Hepatocyte (in vitro differentiated cells): ENCODE measurements around the gene RHCG. TPM values are rescaled to one million over a fixed set of nuclear protein-coding genes. Genes with fewer than 3 reads are reported as not detected.

Experiments used
- DNase-seq: peaks from one replicate; pipeline ENCODE4 v3.0.0-alpha.2; 2016; ENCODE audit warnings: low spot score
- H2AFZ ChIP-seq: fragments of 200-600 bp; sonication (generic); 2 replicates; pipeline ENCODE4 v1.6.0; 2016; ENCODE audit warnings: antibody characterized with exemption, mild to moderate bottlenecking
- H3K27ac ChIP-seq: fragments of 200-600 bp; sonication (generic); 2 replicates; pipeline ENCODE4 v1.5.1; 2016; ENCODE audit warnings: mild to moderate bottlenecking
- H3K27me3 ChIP-seq: fragments of 200-600 bp; sonication (generic); 2 replicates; pipeline ENCODE4 v1.6.1; 2016
- H3K36me3 ChIP-seq: fragments of 200-600 bp; sonication (generic); replicated peaks from 2 replicates; pipeline ENCODE4 v1.5.1; 2016; ENCODE audit warnings: low read depth; ENCODE audit not compliant: insufficient read depth
- H3K4me1 ChIP-seq: fragments of 200-600 bp; sonication (generic); 2 replicates; pipeline ENCODE4 v1.5.1; 2016; ENCODE audit warnings: mild to moderate bottlenecking, moderate library complexity; ENCODE audit not compliant: insufficient read depth
- H3K4me2 ChIP-seq: fragments of 200-600 bp; sonication (generic); 2 replicates; pipeline ENCODE4 v1.6.0; 2016
- H3K4me3 ChIP-seq: fragments of 200-600 bp; sonication (generic); 2 replicates; pipeline ENCODE4 v1.5.1; 2016; ENCODE audit warnings: mild to moderate bottlenecking
- H3K79me2 ChIP-seq: fragments of 200-600 bp; sonication (generic); 2 replicates; pipeline ENCODE4 v1.6.0; 2017; ENCODE audit warnings: mild to moderate bottlenecking
- H3K9me2 ChIP-seq: fragments of 200-600 bp; sonication (generic); replicated peaks from 2 replicates; pipeline ENCODE4 v1.6.0; 2017; ENCODE audit warnings: mild to moderate bottlenecking; ENCODE audit not compliant: insufficient read depth
- H3K9me3 ChIP-seq: fragments of 200-600 bp; sonication (generic); 2 replicates; pipeline ENCODE4 v1.5.1; 2016; ENCODE audit warnings: low read depth, mild to moderate bottlenecking
- H4K20me1 ChIP-seq: fragments of 200-600 bp; sonication (generic); 2 replicates; pipeline ENCODE4 v1.6.0; 2016; ENCODE audit warnings: mild to moderate bottlenecking; ENCODE audit not compliant: insufficient read depth, poor library complexity, severe bottlenecking
- EZH2 ChIP-seq: fragments of 200-600 bp; sonication (generic); IDR thresholded peaks from 2 replicates; pipeline ENCODE4 v1.6.1; 2016; ENCODE audit warnings: antibody characterized with exemption, mild to moderate bottlenecking, borderline replicate concordance
- EZH2phosphoT487 ChIP-seq: fragments of 200-600 bp; sonication (generic); IDR thresholded peaks from one replicate; pipeline ENCODE4 v1.6.1; 2018; ENCODE audit warnings: antibody characterized with exemption, mild to moderate bottlenecking, low read depth, moderate library complexity; ENCODE audit not compliant: unreplicated experiment, severe bottlenecking
- WGBS: methylation state at CpG from one replicate; pipeline ENCODE4 v1.1.6; 2016; ENCODE audit warnings: low lambda C conversion rate; ENCODE audit errors: missing lambda C conversion rate; 5-methylcytosine and 5-hydroxymethylcytosine counted together
- polyA plus RNA-seq: library from polyadenylated mRNA; unstranded; fragments of >200 nt; fragmentation: Nextera tagmentation; extraction: Ambion mirVana; gene quantifications from 2 replicates; pipeline ENCODE4 v1.2.1, GENCODE V29; 2016
- total RNA-seq: library from RNA; depleted of rRNA; stranded (reverse); fragments of >200 nt; gene quantifications from 2 replicates; pipeline ENCODE4 v1.2.3, GENCODE V29; 2014
- TF ChIP-seq, protein P1 (sequence below): fragments of 200-600 bp; sonication (generic); IDR thresholded peaks from 2 replicates; pipeline ENCODE4 v1.5.1; 2016; ENCODE audit warnings: antibody characterized with exemption, mild to moderate bottlenecking; ENCODE audit not compliant: poor library complexity

The RHCG gene
- total and polyA plus RNA-seq, 2 experiments from 2014 or later: 1.1 to 1.7 TPM

DNA sequence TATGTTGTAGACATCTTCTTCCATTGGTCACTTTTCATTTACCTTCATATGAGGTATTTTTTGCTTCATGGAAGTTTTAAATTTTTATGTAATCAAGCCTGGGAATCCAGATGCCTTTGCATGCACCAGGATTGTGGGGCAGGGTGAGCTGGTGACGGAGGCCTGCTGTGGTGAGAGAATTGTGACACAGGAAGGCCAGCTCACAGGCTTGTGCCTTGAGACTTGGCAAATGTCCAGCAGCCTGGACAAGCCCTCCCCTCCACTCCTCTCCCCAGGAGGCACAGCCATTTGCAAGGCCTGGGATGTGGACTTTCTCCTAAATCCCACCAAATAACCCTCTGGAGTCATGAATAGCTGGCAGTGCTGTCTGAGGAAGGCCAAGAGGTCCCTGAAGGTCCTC is 67.4 kb downstream of the RHCG start:
- WGBS: 57% methylated on average over 1 of the region's 1 CpG

DNA sequence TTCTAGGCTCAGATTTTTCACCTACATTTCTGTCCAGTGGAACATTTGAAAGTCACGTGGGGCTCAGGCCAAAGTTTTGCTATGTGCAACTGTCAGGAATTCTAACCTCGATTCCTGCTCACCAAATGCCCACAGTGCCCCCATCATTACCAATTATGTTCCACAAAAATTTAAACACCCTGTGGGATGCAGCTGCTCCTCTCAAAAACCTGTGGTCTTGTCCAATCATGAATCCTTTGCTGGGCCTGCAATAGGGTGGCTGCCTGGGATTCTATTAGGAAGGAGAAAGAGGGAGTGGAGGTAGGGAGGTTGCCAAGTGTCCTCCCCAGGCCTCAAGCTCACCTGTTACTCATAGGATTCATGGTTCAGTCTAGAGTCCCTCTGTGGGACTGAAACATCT is 68.1 kb downstream of the RHCG start:
- WGBS: 71% methylated on average over 2 of the region's 2 CpGs
- no peak overlapping the region for H3K4me3 ChIP-seq

More for the DNA sequence above, 67.4 kb downstream of the RHCG start:
- Histone ChIP-seq H3K4me1 (no peaks in the 10 kb centered on the region), H3K9me3 (no peaks in the 10 kb centered on the region), H3K79me2 (no peaks in the 10 kb centered on the region), H3K27ac (no peak overlapping the region), H3K36me3 (no peaks in the 10 kb centered on the region), H3K9me2 (no peaks in the 10 kb centered on the region), H3K4me2 (no peak overlapping the region), H3K27me3 (peaks cover 48% of the 10 kb centered on the region), H4K20me1 (no peaks in the 10 kb centered on the region), H3K4me3 (no peak overlapping the region), H2AFZ (no peak overlapping the region)
- no peak for DNase-seq
- TF ChIP-seq EZH2phosphoT487 (no peak), EZH2 (no peak)
- TF ChIP-seq, protein P1, sequence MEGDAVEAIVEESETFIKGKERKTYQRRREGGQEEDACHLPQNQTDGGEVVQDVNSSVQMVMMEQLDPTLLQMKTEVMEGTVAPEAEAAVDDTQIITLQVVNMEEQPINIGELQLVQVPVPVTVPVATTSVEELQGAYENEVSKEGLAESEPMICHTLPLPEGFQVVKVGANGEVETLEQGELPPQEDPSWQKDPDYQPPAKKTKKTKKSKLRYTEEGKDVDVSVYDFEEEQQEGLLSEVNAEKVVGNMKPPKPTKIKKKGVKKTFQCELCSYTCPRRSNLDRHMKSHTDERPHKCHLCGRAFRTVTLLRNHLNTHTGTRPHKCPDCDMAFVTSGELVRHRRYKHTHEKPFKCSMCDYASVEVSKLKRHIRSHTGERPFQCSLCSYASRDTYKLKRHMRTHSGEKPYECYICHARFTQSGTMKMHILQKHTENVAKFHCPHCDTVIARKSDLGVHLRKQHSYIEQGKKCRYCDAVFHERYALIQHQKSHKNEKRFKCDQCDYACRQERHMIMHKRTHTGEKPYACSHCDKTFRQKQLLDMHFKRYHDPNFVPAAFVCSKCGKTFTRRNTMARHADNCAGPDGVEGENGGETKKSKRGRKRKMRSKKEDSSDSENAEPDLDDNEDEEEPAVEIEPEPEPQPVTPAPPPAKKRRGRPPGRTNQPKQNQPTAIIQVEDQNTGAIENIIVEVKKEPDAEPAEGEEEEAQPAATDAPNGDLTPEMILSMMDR: no peak

DNA sequence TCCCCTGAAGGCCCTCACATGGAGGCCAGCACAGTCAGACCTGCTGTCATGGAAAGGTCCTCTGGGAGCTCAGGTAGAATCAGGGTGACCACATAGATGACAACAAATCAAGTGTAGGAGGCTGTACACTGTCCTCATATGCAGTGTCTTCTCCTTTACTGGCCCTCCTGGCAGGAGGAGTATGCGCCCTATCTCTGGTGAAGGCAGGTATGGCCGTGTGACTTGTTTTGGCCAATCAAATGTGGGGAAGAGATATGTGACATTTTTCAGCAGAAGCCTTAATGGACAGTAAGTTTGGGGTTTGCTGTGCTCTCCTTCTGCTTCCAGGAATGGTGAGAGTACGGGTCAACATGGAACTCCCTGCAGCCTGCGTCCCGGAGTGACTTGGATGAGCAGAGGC is 69.9 kb downstream of the RHCG start:
- no peaks in the 10 kb centered on the region for H4K20me1 ChIP-seq
- no peaks in the 10 kb centered on the region for H3K36me3 ChIP-seq
- no peak for TF ChIP-seq EZH2phosphoT487
- TF ChIP-seq, protein P1: no peak
- no peak for TF ChIP-seq EZH2
- no peak overlapping the region for H3K27ac ChIP-seq
- no peak overlapping the region for H2AFZ ChIP-seq
- H3K4me3 ChIP-seq: no peak overlapping the region
- H3K4me1 ChIP-seq: no peaks in the 10 kb centered on the region
- H3K79me2 ChIP-seq: no peaks in the 10 kb centered on the region
- no peaks in the 10 kb centered on the region for H3K9me3 ChIP-seq
- 85% methylated on average over 5 of the region's 5 CpGs for WGBS
- H3K4me2 ChIP-seq: no peak overlapping the region
- H3K9me2 ChIP-seq: no peaks in the 10 kb centered on the region
- H3K27me3 ChIP-seq: peaks cover 59% of the 10 kb centered on the region
- DNase-seq: no peak

More for the DNA sequence above, 68.1 kb downstream of the RHCG start:
- no peak overlapping the region for H3K4me2 ChIP-seq
- no peaks in the 10 kb centered on the region for H3K36me3 ChIP-seq
- DNase-seq: no peak
- H3K9me2 ChIP-seq: no peaks in the 10 kb centered on the region
- H2AFZ ChIP-seq: no peak overlapping the region
- no peaks in the 10 kb centered on the region for H3K4me1 ChIP-seq
- H4K20me1 ChIP-seq: no peaks in the 10 kb centered on the region
- no peaks in the 10 kb centered on the region for H3K9me3 ChIP-seq
- no peaks in the 10 kb centered on the region for H3K79me2 ChIP-seq
- H3K27ac ChIP-seq: no peak overlapping the region
- peaks cover 56% of the 10 kb centered on the region for H3K27me3 ChIP-seq
- TF ChIP-seq EZH2phosphoT487 (no peak), EZH2 (no peak)
- TF ChIP-seq, protein P1: no peak

DNA sequence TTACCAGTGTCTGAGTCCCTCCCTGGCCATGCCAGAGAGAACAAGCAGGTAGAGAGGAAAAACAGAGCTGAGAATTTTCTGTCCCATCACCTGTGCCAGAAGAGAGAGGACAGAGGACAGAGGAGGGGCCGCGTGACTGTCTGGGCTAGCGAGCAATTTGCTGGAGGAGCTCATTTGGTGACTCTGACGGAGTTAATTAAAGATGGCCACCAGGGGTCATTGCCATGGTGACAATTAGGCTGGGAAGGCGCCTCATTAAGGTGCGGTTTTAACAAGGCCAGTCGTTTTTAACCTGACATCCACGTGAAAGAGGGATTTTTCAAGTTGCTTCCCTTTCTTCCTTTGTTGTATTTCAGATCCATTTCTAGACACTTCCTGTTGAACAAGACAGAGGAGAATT is 72.4 kb downstream of the RHCG start:
- Histone ChIP-seq H2AFZ (no peak overlapping the region), H3K27ac (no peak overlapping the region), H3K27me3 (peaks cover 68% of the 10 kb centered on the region), H3K36me3 (no peaks in the 10 kb centered on the region), H3K4me2 (no peak overlapping the region), H4K20me1 (no peaks in the 10 kb centered on the region), H3K4me3 (no peak overlapping the region), H3K9me3 (no peaks in the 10 kb centered on the region), H3K79me2 (no peaks in the 10 kb centered on the region), H3K4me1 (no peaks in the 10 kb centered on the region), H3K9me2 (no peaks in the 10 kb centered on the region)
- TF ChIP-seq EZH2 (no peak), EZH2phosphoT487 (no peak)
- TF ChIP-seq, protein P1: no peak
- 28% methylated on average over 8 of the region's 8 CpGs for WGBS
- no peak for DNase-seq
